Activated T-helper 1 cell treated with anti-CD3 and anti-CD28 coated beads, Interleukin-2, amount 50 U/mL, for 16 hours (primary cell): ENCODE results near the gene HMGB3.
"Not testable (repeated sequence)": the region's sequence is repeated elsewhere in the genome, so short reads cannot be mapped to it uniquely, and the experiment has no call there.

Source experiments
- DNase-seq, 2 donors: peaks; one replicate each; pipeline ENCODE4 v3.0.0-alpha.2; 2020; ENCODE audit warnings: low read depth in 1 of 2, low spot score in 1 of 2

Gene HMGB3

DNA sequence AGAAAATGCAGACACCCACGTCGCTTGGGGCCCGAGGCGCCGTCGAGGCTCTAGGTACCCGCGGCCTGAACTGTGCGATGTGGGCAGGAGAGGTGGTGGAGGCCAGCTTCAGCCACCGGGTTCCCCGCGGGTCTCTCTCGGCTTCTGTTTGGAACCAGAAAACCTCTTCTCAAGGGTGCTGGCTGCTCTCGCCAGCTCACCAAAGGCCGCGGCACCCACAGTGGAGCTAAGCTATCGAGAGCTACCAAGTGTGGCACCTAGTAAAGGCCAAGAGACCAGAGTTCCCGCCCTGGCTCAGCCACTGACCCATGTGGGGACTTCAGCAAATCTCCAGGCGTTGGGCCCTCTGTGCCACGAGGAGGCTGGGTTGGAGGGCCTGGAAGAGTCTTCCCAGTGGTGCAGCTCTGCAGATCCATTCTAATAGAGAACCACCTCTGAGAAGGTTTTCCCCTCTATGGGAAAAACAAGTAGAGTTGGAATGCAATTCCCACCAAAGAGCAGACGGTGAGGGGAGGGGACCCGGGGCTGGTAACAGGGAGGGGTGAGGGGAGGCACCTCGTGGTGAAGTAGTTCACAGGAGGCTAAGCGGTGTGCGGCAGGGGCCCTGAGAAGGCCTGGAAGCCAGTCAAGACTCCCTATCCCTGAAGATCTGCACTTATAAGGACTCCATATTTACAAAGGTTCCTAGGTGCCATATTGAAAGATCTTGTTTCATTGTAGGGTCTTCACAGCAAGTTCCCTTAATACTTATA lies 5.5 kb upstream of the HMGB3 start:
- DNase-seq: no peak

- no peak for DNase-seq
Observed at GRCh38 chrX:150980186-150980585, 2.9 kb upstream of the HMGB3 start.

DNA sequence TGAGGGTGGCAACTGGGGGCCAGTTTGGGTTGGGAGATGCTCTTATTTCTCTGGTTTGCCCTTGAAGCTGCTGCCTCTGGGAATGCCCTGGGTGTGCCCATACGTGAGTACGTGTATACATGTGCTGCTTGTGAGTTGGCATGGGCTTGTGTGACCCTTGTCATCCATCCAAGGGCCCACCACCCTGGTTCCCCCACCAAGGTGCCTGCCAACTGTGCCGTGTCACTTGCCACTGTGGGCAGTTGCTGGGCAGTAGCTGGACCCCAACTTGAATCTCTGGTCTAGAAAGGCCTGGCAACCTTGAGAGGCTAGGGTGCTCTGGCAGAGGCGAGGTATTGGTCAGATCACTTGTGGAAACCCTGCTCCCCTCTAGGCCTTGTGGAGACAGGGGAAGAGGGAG lies 2.4 kb upstream of the HMGB3 start:
- DNase-seq: no peak

GRCh38 chrX:150982235-150982787 lies 824 bp upstream of the HMGB3 start:
- no peak for DNase-seq

DNA sequence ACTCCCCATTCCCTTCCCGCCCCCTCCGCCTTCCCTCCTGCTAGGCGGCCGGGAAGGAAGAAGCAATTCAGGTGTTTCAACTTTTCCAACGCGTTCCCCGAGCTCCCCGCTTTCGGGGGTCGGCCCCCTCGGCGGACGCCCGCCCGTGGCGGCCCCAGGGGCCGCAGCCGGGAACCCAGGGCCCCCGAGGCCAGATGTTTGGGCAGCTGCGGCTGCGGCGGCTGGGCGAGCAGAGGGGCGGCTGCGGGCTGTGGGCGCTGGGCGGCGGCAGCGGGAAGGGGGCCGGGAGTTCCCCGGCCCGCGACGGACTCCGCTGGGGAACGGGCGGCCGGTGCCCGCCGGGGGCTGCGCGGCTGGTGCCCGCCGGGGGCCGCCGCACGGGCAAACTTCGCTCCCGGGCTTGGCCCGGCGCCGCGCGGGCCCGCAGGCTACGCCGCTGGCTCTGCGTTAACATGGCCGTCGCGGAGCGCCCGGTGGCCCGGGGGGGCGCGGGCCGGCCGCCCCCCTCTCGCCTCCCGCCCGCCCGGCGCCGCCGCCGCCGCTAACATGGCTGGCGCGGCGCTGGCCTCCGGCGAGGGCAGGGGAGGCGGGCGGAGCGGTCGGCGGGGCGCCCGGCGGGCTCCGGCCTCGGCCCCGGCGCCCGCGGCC lies 510 bp downstream of the HMGB3 start:
- DNase-seq: no peak

DNA sequence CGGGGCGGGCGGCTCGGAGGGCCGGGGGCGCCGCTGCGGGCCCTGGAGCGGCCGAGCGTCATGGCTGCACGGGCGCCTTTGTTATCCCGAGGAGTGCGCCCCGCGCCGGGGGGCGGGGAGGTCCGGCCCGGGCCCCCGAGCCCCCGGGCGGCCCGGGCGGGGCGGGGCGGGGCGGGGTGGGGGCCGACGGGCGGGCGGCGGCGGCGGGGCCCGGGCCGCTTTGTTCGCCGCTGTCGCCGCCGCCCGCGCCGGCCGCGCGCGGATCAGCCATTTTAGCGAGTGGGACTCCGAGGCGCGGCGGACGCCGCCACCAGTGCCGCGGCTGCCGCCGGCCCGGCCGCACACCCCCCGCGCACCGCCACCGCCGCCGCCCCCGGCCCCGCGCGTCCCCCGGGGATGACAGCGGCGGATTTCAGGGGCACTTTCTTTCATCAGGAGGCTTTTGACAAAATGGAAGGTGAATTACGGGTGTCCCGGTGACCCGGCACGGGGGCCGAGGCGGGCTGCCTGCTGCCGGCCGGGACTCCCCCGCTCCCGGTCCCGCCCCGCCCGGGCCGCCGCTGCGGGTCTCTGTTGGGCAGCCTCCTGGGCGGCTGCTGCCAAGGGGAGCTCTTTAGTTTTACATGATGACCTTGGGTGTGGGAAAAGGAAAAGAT lies 1.2 kb downstream of the HMGB3 start:
- DNase-seq: no peak

DNA sequence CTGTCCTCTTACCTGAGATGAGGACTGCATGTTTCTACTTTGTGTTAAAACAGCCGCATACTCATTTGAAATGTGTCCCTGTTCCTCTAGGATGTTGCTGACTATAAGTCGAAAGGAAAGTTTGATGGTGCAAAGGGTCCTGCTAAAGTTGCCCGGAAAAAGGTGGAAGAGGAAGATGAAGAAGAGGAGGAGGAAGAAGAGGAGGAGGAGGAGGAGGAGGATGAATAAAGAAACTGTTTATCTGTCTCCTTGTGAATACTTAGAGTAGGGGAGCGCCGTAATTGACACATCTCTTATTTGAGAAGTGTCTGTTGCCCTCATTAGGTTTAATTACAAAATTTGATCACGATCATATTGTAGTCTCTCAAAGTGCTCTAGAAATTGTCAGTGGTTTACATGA lies 4.6 kb downstream of the HMGB3 start:
- DNase-seq: not testable (repeated sequence)

DNA sequence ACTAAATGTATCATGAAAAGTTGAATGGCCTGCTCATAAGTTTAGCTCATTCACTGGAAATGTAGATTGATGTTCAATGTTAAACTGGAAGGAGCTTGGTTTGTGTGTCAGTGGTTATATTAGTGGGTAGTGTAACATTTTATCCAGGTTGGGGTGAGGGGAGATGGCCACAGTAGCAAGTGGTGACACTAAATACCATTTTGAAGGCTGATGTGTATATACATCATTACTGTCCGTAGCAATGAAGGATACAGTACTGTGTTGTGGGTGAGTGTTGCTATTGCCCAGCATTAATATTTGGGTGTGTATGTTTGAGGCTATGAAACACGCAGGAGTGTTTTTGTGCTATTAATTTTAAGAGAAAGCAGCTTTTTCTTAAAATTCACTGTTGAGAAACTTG lies 6.3 kb downstream of the HMGB3 start:
- DNase-seq: no peak

- no peak for DNase-seq
Observed at GRCh38 chrX:150990910-150991309, 7.8 kb downstream of the HMGB3 start.

DNA sequence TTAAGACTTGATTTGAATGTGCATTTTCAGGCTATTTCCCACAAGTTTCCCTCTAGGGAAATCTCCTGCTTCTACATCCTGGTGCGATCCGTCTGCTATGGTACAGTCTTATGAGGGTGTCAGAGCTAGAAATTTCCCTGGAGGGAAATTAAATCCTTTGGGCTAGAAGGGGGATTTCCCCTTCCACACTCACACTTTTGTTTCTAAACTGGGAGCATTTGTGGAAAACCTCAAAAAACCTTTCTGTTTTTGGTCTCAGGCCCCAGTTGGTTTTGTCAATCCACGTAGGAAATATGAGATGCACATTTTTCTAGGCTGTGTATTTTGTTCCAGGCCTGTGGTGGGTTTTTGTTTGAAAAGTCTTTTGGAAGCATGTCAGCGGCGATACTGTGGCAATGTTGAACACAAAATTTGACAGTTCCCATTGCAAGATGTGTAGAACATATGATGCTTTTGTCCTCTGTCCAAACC lies 17.8 kb downstream of the HMGB3 start:
- no peak for DNase-seq

- DNase-seq: no peak
Observed at GRCh38 chrX:151004085-151004484, 20.9 kb downstream of the HMGB3 start.

- DNase-seq: no peak
Observed at GRCh38 chrX:151006410-151007109, 23.4 kb downstream of the HMGB3 start.

DNA sequence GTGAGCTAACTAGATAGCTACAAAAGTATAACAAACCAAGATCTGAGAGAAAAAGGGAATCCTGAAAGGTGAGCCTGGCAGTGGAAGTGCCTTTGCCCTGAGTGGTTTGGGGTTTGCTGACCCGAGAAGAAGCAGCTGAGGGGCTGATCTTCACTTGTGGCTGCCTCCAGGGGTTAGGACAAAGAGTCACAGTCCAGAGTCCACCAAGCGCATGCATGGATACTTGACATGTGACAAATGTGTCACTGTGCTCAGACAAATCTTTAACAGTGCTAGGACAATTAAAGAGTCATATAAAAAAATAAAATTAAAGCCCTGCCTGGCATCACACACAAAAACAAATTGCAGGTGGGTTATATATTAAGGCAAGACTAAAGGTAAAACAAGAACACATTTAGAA lies 26.4 kb downstream of the HMGB3 start:
- DNase-seq: no peak

DNA sequence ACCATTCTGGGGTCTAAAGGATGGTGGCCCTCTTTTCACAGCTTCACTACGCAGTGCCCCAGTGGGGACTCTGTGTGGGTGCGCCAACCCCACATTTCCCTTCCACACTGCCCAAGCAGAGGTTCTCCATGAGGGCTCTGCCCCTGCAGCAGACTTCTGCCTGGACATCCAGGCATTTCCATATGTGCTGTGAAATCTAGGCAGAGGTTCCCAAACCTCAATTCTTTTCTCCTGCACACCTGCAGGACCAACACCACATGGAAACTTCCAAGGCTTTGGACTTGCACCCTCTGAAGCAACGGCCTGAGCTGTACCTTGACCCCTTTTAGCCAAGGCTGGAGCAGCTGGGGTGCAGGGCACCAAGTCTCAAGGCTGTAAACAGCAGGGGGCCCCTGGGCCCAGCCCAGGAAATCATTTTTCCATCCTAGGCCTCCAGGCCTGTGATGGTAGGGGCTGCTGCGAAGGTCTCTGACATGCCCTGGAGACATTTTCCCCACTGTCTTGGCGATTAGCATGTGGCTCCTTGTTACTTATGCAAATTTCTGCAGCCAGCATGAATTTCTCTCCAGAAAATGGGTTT lies 30.1 kb downstream of the HMGB3 start:
- no peak for DNase-seq

- no peak for DNase-seq
Observed at GRCh38 chrX:151015684-151016083, 32.5 kb downstream of the HMGB3 start.

DNA sequence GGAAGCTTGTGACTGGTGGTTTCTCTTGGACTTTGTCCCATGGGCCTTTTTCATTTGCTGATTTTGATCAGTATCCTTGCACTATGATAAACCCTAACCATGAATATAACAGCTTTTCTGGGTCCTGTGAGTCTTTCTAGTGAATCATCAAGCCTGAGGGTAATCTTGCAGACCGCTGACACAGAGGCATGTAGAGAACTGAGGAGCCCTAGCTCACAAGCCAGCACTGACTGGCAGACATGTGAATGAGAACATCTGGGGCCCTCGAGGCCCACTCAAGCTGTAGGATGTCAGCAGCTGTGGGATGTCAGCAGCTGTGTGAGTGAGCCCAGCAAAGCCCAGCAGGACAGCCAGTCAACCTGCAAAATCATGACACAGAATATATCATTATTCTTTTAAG lies 36.7 kb downstream of the HMGB3 start:
- DNase-seq: no peak

DNA sequence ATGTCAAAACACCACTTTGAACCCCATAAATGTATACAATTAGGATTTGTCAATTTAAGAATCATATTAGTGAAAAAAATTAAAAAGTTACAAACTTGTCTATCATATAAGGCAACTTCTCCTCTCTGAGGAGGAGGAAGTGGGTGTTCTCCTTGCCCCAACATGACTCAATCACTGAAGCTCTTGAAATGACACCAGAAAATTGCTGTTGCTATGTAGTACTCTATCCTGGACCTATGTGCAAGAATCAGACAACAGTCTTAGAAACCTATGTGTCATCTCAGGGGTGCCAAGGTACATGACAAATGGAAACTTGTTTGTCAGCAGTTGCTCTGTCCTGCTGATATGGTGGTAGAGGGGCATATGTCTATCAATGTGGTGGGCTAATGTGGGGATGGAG lies 47.7 kb downstream of the HMGB3 start:
- DNase-seq: no peak

DNA sequence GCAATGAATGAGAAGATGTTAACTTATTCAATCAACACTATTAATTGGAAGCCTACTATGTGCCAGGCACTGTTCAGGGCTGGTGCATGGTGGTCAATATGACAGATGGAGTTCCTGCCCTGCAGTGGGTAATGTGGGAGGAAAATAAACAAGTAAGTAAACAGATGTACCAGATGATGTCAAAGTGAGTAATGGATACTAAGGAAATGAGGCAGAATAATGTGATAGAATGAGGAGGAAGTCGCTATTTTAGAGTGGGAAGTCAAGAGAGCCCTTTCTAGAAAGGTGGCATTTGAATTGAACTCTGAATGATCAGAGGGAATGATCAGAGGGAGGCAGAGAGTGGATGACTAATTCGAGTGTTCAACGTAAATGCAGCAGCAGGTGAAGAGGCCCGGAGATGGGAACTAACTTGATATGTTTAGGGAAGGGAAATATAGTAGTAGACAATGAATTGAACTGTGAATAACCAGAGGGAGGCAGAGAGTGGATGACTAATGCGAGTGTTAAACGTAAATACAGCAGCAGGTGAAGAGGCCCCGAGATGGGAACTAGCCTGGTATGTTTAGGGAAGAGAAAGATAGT lies 48.3 kb downstream of the HMGB3 start:
- no peak for DNase-seq

- DNase-seq: no peak
Observed at GRCh38 chrX:151039351-151039750, 56.2 kb downstream of the HMGB3 start.
